Muscle layer of colon (tissue), 2 donors: ENCODE results near the gene CTTNBP2.
"Not testable (repeated sequence)": the region's sequence is repeated elsewhere in the genome, so short reads cannot be mapped to it uniquely, and the experiment has no call there.

ENCODE experiments used
- H3K27ac ChIP-seq: one replicate; pipeline ENCODE4 v1.7.0; 2013; ENCODE audit warnings: low read depth, mild to moderate bottlenecking, low read length, moderate library complexity
- H3K27me3 ChIP-seq, 2 donors: one replicate each; pipeline ENCODE4 v1.7.0; 2013; ENCODE audit warnings: low read length in 2 of 2, mild to moderate bottlenecking in 2 of 2; ENCODE audit not compliant: insufficient read depth in 2 of 2, control insufficient read depth in 1 of 2
- H3K36me3 ChIP-seq: one replicate; pipeline ENCODE4 v1.7.0; 2013; ENCODE audit warnings: mild to moderate bottlenecking, low read length; ENCODE audit not compliant: insufficient read depth
- H3K4me1 ChIP-seq: one replicate; pipeline ENCODE4 v1.7.0; 2013; ENCODE audit warnings: mild to moderate bottlenecking, low read length; ENCODE audit not compliant: insufficient read depth
- H3K4me3 ChIP-seq, 2 donors: one replicate each; pipeline ENCODE4 v1.7.0; 2013; ENCODE audit warnings: low read length in 2 of 2, low read depth in 1 of 2, mild to moderate bottlenecking in 1 of 2, moderate library complexity in 1 of 2
- H3K9ac ChIP-seq: one replicate; pipeline ENCODE4 v1.7.0; 2013; ENCODE audit warnings: low read length
- H3K9me3 ChIP-seq: one replicate; pipeline ENCODE4 v1.7.0; 2013; ENCODE audit warnings: mild to moderate bottlenecking, low read length
- donor health status: abdominal sarcoma.
- donor health status: Adenocarcinoma of cecum.

CTTNBP2 gene

DNA sequence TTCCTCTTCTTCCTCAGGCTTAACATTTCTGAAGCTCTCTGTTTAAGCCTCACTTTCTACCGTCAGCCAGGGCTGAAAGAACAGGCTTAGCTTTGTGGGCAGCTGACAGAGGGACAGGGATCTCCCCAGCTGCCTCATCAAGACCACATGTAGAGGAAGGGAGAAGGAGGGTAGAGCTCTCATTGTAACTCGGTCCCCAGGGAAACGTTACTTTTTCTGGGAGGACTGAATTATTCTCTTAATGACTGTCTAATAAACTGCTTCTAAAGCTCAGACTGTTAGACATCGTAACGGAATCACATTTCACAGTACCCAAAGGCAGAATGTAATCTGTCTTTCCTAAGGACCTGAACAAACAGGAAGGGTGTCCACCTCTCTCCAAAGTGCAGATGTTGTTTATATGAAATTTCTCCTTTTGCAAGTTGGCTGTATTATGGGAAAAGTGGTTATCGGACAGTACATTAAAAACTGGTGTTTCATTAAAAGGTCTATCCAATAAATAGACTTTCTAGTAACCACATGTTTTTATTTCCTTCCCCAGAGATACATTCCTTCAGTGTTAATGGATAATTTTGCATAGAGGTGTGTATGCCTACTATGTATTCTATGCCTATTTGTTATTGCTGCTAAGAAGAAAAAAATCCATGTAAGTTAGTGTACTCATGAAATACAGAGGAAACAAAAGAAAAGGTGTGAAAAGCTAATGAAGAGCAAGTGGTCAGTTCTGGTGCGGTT lies 144.2 kb downstream of the CTTNBP2 start:
- Histone ChIP-seq H3K9me3 (no peaks in the 10 kb centered on the region), H3K4me3 (no peak overlapping the region), H3K27ac (no peak overlapping the region), H3K27me3 (no peaks in the 10 kb centered on the region), H3K9ac (no peak overlapping the region), H3K4me1 (no peaks in the 10 kb centered on the region), H3K36me3 (peaks cover 8% of the 10 kb centered on the region)

DNA sequence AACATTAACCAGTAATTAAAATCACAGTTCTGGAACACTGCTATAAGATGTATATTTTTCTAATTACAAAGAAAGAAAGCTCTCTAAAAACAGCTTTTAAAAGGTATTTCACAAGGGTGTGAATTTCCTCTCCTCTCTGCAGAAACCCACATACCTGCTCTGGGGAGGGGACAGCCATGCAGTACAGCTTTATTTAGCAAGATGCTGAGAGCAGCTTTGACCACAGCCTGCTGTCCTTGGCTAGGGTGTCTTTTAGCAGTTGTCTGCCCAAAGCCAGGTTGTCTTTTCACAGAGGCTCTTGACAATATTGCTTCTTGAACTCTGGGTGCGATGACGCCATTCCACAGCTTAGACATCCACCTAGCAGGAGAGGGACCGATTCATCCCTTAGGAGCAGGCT lies 148.3 kb downstream of the CTTNBP2 start:
- no peaks in the 10 kb centered on the region for H3K27me3 ChIP-seq
- H3K9ac ChIP-seq, result no peak overlapping the region
- no peak overlapping the region for H3K4me3 ChIP-seq
- H3K4me1 ChIP-seq, result no peaks in the 10 kb centered on the region
- peaks cover 8% of the 10 kb centered on the region for H3K36me3 ChIP-seq
- H3K9me3 ChIP-seq, result no peaks in the 10 kb centered on the region
- H3K27ac ChIP-seq, result no peak overlapping the region

DNA sequence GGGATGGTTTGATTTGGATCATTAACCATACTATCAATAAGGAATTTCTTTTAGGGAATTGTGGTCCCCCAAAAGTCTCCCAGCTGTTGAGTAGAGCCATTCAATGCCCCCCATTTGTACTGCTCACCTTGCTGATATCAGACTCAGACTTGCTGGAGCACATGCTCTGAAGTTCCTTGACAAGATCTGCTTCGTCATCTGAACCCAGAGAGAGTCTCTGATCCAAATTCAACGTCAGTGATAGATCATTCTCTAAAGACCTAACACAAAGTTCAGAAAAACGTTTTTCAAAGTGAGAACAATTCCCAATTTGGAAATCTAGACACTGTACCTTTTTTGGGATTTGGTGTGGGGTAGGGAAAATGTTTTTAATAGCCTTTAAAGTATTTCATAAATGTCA lies 153.9 kb downstream of the CTTNBP2 start:
- Histone ChIP-seq H3K27me3 (no peaks in the 10 kb centered on the region), H3K36me3 (no peaks in the 10 kb centered on the region), H3K9me3 (no peaks in the 10 kb centered on the region), H3K9ac (no peak overlapping the region), H3K4me1 (no peaks in the 10 kb centered on the region), H3K27ac (no peak overlapping the region), H3K4me3 (no peak overlapping the region)

DNA sequence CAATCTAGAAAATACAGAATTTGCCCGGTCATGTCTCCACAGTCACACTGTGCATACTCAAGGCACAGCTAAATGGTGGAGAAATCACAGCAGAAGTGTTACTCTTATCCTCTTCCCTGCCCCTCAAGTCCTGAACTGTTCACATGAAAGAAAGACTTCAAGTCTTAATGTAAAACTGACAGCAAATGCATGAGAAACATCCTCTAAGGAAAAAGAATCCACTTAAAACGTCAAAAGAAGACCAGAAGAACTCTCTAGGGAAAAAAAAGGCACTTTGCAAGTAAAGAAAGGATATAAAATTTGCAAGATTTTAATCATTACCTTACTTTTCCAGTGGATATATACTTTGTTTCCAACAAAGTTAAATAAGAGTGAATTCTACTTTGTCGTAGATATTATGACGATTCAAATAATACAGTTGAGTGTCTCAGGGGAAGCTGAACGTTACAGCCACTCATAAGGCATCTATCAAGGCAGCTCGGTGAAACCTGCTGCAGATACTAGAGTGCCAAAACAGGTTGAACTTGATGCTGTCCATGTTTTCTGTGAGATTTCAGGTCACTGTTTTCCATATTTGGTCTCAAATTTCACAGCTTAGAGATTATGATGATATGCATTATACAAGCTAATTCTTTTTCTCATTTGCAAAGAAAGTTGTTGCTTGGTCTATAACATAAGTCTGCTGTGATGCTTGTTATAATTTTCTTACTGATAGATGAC lies 155.0 kb downstream of the CTTNBP2 start:
- Histone ChIP-seq H3K9ac (no peak overlapping the region), H3K27ac (no peak overlapping the region), H3K36me3 (no peaks in the 10 kb centered on the region), H3K4me1 (no peaks in the 10 kb centered on the region), H3K27me3 (no peaks in the 10 kb centered on the region), H3K9me3 (no peaks in the 10 kb centered on the region), H3K4me3 (no peak overlapping the region)

DNA sequence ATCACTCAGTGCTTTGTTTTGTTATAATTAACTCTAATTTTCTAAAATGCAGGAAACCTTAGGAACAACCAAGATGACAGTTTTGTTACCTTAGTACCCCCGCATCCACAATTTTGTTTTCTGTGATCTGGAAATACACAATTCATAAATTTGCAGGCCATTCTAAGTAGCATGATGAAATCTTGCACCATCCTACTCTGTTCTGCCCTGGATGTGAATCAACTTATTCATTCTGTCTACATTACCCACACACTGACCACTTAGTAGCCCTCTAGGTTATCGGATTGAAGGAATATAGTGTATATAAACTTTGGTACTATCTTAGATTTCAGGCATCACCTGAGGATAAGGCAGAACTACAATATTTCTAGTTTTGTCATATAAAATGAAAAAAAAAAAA lies 155.9 kb downstream of the CTTNBP2 start:
- H3K4me1 ChIP-seq, result no peaks in the 10 kb centered on the region
- no peak overlapping the region for H3K9ac ChIP-seq
- no peak overlapping the region for H3K4me3 ChIP-seq
- no peak overlapping the region for H3K27ac ChIP-seq
- H3K27me3 ChIP-seq, result no peaks in the 10 kb centered on the region
- no peaks in the 10 kb centered on the region for H3K36me3 ChIP-seq
- no peaks in the 10 kb centered on the region for H3K9me3 ChIP-seq

DNA sequence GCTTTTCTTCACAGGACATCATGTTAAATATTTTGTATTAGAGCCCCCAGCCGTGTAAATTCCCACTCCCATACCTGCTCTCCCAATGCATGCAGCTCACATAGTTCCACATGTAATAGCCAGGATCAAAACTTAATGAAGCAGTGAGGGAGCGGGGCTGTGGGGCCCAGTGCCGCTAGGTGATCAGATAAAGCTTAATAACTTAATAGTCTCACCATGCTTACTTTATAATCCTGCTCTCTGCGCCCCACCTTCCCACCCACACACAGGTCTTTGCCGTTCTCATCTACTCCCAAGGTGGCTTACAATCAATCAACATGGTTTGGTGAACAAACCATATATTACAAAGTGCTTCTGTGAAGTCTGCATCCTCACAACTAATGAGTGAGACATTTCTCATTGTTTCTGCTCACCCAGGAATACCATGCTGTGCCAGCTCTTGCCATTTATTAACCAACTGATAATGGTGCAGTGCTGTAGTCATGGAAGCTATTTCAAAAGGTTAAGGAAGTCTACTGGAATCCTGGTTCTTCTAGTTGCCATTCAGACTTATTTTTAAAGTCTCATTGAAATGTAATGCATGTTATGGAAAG lies 156.4 kb downstream of the CTTNBP2 start:
- Histone ChIP-seq H3K4me1 (no peaks in the 10 kb centered on the region), H3K27ac (no peak overlapping the region), H3K9me3 (no peaks in the 10 kb centered on the region), H3K36me3 (no peaks in the 10 kb centered on the region), H3K27me3 (no peaks in the 10 kb centered on the region), H3K9ac (no peak overlapping the region), H3K4me3 (no peak overlapping the region)

DNA sequence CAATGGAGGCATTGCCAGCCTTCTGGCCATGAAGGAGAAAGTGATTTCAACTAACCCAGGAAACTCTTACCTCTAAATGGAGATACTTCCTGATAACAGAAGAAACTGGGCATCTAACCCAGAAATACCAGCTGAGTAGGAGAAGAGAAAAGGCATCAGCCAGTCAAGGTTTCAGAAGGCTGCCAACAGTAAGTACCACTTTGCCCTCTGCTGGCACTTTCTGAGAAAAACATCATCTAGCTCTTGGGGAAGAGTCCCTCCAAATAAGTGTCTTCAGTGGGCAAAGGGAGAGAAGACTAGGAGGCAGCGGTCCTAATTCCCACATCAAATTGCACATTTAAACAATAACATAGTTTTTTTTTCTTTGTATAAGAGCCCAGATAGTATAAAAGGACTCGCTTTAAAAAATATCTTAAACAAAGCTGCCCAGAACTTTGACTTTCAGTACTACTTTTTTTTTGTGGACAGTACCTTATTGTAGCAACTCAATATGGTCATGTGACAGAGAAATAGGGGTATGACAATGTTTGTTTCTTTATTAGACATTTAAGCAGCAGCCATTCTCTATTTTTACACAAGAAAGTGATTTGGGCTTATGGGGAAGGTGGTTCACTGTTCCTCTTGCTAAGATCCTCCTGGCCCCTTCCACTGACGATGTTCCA lies 157.3 kb downstream of the CTTNBP2 start:
- Histone ChIP-seq H3K4me1 (no peaks in the 10 kb centered on the region), H3K9ac (no peak overlapping the region)

DNA sequence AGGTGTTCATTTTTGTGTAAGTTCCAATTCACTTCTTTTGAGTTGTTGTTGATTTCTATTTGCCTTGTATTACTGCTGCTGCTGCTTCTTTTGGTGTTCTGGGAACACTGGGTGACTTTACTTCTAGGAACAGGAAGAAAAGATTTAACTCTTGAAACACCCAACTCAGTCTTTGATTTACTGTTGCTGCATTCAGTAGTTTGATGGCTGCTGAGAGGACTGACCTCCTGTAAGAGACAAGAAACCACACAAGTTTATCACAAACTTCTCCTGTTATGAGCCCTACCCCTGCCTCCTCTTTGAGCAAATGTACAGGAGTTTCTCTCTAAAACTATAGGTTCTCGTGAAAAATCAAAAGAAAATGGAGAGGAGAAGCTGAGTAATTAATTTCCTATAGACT lies 161.7 kb downstream of the CTTNBP2 start:
- Histone ChIP-seq H3K36me3 (no peaks in the 10 kb centered on the region), H3K4me1 (no peaks in the 10 kb centered on the region), H3K4me3 (no peak overlapping the region), H3K9ac (no peak overlapping the region), H3K27me3 (no peaks in the 10 kb centered on the region), H3K27ac (no peak overlapping the region), H3K9me3 (no peaks in the 10 kb centered on the region)

More for the DNA sequence above, 157.3 kb downstream of the CTTNBP2 start:
- H3K9me3 ChIP-seq, result no peaks in the 10 kb centered on the region
- no peak overlapping the region for H3K27ac ChIP-seq
- no peaks in the 10 kb centered on the region for H3K36me3 ChIP-seq
- no peaks in the 10 kb centered on the region for H3K27me3 ChIP-seq
- no peak overlapping the region for H3K4me3 ChIP-seq

DNA sequence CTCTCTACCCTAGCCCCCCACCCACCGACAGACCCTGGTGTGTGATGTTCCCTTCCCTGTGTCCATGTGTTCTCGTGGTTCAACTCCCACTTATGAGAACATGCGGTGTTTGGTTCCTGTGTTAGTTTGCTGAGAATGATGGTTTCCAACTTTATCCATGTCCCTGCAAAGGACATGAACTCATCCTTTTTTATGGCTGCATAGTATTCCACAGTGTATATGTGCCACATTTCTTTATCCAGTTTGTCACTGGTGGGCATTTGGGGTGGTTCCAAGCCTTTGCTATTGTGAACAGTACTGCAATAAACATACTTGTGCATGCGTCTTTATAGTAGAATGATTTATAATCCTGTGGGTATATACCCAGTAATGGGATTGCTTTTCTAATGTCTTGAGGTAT lies 165.1 kb downstream of the CTTNBP2 start:
- H3K9ac ChIP-seq, H3K4me1 ChIP-seq, H3K27ac ChIP-seq, H3K27me3 ChIP-seq, H3K4me3 ChIP-seq, H3K36me3 ChIP-seq, H3K9me3 ChIP-seq: not testable (repeated sequence)

DNA sequence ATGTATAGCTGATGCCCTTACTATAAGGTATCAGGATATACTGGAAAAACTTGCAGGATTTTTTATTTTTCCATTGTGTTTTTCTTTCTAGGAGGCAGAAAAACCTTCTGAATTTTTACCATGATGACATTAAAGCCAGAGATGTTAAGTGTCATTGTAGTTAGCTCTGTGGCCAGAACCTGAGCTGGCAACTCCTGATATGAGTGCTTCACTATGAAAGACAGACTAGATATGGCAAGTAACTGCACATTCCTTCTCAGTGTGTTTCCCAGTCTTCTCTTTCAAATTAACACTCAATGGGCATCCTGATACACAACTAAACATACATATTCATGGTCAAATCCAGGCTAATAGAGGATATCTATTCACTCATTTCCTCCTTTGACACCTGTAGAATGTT lies 166.2 kb downstream of the CTTNBP2 start:
- Histone ChIP-seq H3K4me1 (no peaks in the 10 kb centered on the region), H3K27ac (no peak overlapping the region), H3K9ac (no peak overlapping the region), H3K36me3 (no peaks in the 10 kb centered on the region), H3K4me3 (no peak overlapping the region), H3K27me3 (no peaks in the 10 kb centered on the region), H3K9me3 (no peaks in the 10 kb centered on the region)

DNA sequence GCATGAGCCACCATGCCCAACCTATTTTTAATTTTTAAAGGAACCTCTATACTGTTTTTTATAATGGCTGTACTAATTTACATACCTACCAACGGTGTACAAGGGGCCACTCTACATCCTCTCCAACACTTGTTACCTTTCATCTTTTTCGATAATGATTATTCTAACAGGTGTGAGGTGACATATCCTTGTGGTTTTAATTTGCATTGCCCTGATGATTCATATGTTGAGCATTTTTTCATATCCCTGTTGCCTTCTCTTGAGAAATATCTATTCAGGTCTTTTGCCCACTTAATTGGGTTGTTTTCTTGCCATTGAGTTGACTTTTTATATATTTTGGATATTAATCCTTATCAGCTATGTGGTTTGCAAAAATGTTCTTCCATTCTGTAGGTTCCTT lies 167.0 kb downstream of the CTTNBP2 start:
- H3K27me3 ChIP-seq, result no peaks in the 10 kb centered on the region
- H3K4me3 ChIP-seq, result no peak overlapping the region
- no peak overlapping the region for H3K27ac ChIP-seq
- no peak overlapping the region for H3K9ac ChIP-seq
- no peaks in the 10 kb centered on the region for H3K4me1 ChIP-seq
- H3K36me3 ChIP-seq, result no peaks in the 10 kb centered on the region
- H3K9me3 ChIP-seq, result no peaks in the 10 kb centered on the region
